DMS53 (cell line): ENCODE measurements around the gene PIGN.

Source experiments
- DNase-seq: peaks from one replicate; lab custom pipeline; 2025; lab: John Stamatoyannopoulos, UW

PIGN gene

DNA sequence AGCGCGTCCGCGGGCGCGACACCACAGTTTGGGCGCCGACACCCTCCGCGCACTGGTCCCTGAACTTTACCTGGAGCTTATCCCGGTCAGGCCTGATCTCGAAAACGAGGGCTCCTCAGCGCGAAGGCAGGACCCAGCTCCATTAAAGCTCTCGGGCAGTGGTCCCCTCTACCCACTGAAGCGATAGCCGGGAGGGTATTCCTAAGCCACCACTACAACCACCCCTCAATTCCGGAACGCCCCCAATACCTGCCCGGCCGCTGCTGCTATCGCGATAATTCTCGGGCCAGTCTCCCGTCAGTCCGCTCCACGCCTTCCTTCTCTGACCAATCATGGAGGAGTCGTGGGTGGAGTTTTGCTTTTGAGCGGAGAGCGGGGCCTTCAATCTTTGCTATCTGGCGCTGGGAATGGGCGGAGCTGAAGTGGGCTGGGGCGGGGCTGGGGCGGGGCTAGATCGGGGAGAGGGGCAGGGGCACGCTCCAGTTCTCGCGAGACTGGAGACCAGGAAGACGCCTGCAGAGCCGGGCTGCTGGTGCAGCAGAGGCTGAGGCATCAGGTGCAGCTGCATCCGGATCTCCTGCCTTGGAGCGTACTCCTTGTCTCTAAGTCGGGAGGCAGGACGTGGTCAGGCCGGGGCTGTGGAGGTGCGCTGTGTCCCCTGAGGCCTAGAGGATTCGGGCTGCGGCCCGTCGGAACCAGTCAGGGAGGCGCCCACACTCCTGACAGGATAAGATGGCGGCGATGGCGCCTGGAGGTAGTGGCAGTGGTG lies at the start of gene PIGN, which contains the start of gene RELCH:
Gene PIGN (minus strand): TSS at position 283 of the 769 bp plus-strand sequence. CDS start 25,703 bp downstream, outside the sequence.
Gene RELCH (plus strand): TSS at position 482 of the 769 bp plus-strand sequence. CDS start 251 bp downstream, at position 733.
- DNase-seq = peak; percentile 100

DNA sequence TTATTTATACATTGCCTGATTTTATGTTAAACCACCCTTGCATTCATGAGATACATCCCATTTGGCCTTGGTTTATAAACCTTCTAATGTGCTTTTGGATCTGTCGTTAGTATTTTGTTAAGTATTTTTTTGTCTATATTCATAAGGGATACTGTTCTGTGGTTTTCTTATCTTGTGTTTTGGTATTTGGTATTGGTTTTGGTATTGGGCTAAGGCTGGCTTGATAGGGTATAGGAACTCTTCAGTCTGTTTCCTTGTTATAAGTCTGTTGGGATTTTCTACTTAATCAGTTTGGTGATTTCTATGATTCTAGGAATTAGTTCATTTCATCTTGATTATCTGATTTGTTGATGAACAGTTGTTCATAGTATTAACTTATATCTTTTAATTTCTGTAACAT lies 49.4 kb upstream of the PIGN start:
- DNase-seq = no peak

DNA sequence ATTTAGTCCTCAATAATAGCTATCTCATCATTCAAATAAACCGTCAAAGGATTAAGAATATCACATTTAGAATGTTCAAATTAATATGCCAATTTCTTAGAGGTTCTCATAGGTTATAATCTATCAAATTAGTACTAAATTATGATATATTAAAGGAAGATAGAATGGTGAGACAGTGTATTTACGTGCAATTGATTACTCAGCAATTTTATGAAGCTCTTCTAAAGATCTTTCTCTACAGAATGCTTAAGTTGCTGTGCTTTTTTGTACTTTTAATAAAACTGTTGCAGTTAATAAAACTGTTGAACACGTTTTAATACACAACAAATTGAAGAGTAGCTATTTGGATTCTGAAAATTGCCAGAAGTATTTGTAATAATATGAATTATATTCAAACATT lies 39.2 kb upstream of the PIGN start:
- no peak for DNase-seq

GRCh38 chr18:62224229-62224628 lies 37.4 kb upstream of the PIGN start:
- no peak for DNase-seq

- no peak for DNase-seq
Observed at GRCh38 chr18:62214790-62215189, 27.9 kb upstream of the PIGN start.

GRCh38 chr18:62211325-62211828 lies 24.5 kb upstream of the PIGN start:
- DNase-seq = no peak

GRCh38 chr18:62210138-62210537 lies 23.3 kb upstream of the PIGN start:
- DNase-seq = no peak

GRCh38 chr18:62209046-62209445 lies 22.2 kb upstream of the PIGN start:
- DNase-seq = no peak

DNA sequence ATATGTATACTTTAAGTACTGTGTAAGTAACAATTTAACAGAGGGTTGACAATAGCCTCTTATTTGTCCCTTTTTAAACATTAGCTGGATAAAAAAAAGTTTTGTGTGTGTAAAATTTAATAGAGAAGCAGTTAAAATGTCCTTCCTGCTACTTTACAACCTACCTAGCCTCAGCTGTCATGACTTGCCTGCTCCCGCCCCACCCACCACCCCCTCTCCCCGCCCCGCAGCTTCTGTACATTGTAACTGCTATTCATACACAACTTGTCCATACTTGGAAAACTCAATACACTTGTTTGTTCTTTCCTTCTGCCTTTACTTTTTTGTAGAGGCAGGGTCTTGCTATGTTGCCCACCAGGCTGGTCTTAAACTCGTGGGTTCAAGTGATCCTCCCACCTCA lies 19.7 kb upstream of the PIGN start:
- no peak for DNase-seq

- DNase-seq = no peak
Observed at GRCh38 chr18:62205824-62206223, 19.0 kb upstream of the PIGN start.

DNA sequence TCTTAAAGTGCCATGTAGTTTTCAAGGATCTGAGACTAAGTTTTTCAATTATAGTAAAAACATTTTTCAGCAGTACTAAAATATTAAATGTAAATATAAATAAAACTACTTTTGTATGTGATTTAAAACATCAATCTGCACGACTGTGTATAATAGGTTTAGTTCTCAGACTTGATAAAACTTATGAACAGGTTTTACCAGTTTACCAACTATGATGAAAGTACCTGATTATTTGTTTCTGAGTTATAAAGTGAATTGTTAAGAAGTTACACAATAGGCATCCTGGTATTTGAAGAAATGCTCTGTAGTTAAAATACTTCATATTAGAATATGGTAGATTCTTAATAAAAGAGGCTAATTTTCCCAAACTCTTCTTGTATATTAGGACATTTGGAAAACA lies 15.0 kb upstream of the PIGN start:
- peak; percentile 60 for DNase-seq

GRCh38 chr18:62200121-62200914 lies 13.5 kb upstream of the PIGN start:
- no peak for DNase-seq

DNA sequence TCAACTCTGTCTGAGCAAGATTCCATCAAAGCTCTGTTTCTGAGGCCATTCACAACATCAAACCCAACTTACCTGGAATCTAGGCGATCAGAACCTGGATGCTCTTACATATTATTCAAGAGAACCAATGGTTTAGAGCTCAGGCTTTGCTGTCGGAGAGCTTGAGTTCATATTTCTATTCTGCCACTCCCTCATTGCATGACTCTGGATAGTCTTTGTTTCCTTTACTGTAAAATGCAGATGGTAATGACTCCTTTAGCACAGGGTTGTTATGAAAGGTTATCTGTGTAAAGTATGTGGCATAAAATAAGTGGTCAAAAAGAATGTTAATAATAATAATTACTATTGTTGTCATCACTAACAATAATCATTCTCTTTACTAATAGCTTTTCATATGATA lies 12.8 kb upstream of the PIGN start:
- DNase-seq = no peak

- DNase-seq = peak; percentile 19
Observed at GRCh38 chr18:62198259-62198658, 11.4 kb upstream of the PIGN start.

GRCh38 chr18:62196980-62197379 lies 10.1 kb upstream of the PIGN start:
- DNase-seq = no peak

DNA sequence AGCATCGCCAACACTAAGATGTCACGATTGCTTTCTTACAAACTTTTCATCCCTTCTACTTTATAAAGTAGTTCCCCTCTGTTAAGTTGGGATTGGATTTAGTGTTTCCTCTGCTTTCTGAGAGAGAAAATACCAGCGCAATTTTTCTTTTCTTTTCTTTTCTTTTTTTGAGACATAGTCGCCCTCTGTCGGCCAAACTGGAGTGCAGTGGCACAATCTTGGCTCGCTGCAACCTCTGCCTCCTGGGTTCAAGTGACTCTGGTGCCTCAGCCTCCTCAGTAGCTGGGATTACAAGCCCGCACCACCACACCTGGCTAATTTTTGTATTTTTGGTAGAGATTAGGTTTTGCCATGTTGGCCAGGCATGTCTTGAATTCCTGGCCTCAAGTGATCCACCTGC lies 9.2 kb upstream of the PIGN start:
- DNase-seq = no peak

- no peak for DNase-seq
Observed at GRCh38 chr18:62189208-62189607, 2.4 kb upstream of the PIGN start.

DNA sequence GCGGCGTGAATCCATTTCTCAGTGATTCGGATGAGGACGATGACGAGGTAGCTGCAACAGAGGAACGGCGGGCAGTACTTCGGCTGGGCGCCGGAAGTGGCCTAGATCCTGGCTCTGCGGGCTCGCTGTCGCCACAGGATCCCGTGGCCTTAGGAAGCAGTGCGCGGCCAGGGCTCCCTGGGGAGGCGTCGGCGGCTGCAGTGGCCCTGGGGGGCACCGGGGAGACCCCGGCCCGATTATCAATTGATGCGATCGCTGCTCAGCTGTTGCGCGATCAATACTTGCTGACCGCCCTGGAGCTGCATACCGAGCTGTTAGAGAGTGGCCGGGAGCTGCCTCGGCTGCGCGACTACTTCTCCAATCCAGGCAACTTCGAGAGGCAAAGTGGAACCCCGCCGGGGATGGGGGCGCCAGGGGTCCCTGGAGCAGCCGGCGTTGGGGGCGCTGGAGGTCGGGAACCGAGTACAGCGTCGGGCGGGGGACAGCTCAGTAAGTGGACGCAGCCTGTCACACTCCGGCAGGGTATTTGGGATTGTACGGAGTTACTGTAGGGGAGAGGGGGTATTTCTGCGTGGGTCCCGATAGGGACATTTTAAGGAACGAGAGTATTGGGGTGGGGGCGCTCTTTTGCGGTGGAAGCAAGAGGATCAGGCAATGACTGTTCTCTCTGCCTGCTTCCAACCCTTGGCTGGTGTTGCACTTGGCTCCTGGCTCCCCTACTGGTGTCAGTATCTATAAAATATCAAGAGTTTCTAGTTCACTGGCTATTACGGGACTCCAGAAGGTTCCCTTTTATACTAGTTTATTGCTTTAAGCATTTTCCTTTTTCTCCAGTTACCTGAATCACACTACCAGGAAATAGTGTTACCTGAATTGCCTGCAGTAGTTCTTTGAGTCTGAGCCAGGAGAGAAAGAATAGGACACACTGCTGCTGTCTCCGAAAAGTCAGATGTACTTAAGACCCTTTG lies 971 bp upstream of the PIGN start:
- peak; percentile 95 for DNase-seq

- no peak for DNase-seq
Observed at GRCh38 chr18:62186499-62186773, 420 bp downstream of the PIGN start.

DNA sequence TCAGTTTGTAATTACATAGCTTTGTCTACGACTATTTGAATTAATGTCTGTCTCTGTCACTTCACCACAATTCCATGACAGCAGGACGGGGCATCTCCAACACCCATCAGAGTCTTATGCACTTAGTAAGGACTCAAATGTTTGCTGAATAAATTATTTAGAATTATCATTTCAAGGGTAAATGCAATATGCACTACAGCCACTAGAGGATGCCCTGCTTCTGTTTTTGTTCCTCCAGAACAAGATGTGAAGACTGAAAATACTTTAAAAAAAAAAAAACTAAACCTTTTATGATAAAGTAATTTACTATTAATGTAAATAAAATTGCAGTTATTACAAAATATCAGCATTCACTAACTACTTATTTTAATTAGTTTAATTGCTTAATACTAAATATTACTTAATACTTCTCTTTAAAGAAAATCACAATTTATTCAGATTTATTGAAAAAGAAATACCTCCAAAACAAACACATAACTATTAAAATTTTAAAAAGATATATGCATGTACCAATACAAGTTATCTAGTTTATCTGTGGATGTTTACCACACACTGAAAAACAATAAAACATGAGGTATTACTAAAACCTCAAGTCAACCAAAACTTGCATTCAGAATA lies 3.2 kb downstream of the PIGN start:
- DNase-seq = peak; percentile 87

DNA sequence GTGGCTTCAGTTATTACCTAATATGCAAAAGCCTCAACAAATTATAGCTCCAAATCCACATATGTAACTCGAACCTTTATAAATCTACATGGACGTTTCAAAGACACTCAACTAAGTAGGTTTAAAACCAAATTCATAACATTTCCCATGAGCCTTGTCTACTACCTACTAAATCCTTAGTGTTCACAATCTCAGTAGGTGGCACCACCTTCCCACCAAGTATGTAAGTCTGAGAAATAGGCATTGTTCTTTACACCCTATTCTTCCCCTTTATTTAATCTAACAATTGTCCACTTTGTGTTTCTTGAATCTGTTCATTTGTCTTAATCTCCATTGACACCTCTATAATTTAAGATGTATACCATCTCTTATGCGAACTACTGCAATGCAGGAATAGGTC lies 4.6 kb downstream of the PIGN start:
- no peak for DNase-seq

GRCh38 chr18:62179213-62179612 lies 7.6 kb downstream of the PIGN start:
- peak; percentile 47 for DNase-seq
